ENCODE results near the gene KTN1.

Gene KTN1

DNA sequence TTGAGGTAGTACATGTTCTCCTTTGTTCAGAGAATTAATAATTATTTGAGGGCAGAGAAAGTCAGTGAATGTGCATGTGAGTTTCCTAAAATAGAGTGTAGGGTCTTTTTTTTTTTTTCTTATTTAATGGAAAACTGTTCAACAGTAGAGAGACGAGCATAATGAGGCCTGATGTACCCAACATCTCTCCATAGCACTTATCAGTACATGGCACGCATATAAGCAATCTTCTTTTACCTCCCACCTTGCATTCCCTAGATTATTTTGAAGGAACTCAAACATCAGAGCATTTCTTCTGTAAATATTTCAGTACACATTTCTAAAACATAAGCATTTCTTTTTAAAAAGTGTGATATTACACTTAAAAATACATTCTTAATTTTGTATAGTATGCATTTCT is 87.8 kb downstream of the KTN1 start:
- no peak for DNase-seq (ENCODE audit: low read depth in 2 of 2)

GRCh38 chr14:55671641-55672040 is 91.6 kb downstream of the KTN1 start:
- no peak for DNase-seq (ENCODE audit: low read depth in 2 of 2)

- no peak for DNase-seq (ENCODE audit: low read depth in 2 of 2)
Measured at GRCh38 chr14:55673048-55673447, 93.0 kb downstream of the KTN1 start.

GRCh38 chr14:55681096-55681495 is 101.1 kb downstream of the KTN1 start:
- DNase-seq (ENCODE audit: low read depth in 2 of 2), result no peak

GRCh38 chr14:55684956-55685584 is 105.1 kb downstream of the KTN1 start:
- DNase-seq (ENCODE audit: low read depth in 2 of 2), result no peak

GRCh38 chr14:55686713-55687112 is 106.7 kb downstream of the KTN1 start:
- no peak for DNase-seq (ENCODE audit: low read depth in 2 of 2)

DNA sequence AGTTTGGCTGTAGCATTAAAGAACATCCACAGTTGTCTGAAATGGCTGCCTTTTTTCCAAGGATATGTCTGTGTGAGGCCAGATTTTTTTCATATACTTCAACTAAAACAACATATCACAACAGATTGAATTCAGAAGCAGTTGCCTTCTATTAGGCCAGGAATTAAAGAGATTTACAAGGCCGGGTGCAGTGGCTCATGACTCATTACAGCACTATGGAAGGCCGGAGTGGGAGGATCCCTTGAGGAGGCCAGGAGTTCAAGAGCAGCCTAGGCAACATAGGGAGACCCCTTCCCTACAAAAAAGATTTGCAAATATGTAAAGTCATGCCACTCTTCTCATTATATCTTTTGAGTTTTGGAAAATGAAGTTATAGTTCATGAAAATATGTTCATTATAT is 108.6 kb downstream of the KTN1 start:
- DNase-seq (ENCODE audit: low read depth in 2 of 2), result no peak

DNA sequence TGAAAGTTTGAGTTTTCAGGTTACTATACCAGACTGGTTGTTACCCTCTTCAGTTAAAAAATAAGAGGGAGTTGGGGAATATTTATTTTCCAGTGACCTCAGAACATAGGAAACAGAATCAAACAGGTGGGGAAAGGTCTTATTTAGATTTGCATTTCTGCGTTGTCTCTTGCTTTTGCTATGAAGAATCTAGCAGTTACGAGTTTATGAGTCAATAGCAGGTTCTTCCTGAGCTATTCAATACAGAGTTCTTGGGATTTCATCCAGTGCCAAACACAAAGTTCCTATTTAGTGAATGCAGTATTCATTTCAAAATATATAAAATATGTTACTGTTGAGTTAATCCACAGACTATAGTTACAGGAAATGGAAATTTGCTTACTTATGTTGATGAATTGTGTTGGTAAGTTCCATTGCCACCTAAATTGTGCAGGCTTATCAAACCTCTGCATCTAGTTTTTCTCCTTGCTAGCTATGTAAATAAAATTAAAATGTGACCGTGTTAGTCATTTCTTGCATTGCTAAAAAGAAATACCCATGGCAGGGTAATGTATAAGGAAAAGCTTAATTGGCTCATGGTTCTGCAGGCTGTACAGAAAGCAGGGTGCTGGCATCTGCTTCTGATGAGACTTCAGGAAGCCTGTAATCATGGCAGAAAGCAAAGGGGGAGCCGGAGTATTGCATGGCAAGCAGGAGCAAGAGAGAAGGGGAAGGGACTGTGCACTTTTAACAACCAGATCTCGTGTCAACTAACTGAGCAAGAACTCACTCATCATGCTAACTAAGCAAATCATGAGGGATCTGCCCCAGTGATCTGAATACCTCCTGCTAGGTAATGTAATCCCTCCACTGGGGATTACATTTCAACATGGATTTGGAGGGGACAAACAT is 110.2 kb downstream of the KTN1 start:
- no peak for DNase-seq (ENCODE audit: low read depth in 2 of 2)

DNA sequence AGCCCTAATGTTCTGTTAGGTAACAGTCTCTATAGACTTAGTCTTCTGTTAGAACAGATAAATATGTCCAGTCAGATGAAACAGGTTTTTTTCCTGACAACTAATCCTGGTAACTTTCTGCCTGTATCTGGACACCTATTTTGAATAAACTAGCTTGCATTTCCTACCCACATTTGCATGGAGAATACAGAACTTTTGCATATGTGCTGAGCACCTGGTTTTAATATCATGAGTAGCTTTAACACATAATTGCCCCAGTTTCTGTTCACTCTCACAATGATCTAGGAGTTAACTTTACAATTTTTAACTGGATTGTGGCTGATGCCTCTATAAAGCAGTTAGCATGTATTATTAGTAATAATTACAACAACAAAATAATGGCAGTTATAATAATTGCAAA is 111.7 kb downstream of the KTN1 start:
- DNase-seq (ENCODE audit: low read depth in 2 of 2), result no peak

GRCh38 chr14:55693904-55694303 is 113.9 kb downstream of the KTN1 start:
- DNase-seq (ENCODE audit: low read depth in 2 of 2), result no peak

GRCh38 chr14:55697414-55697861 is 117.4 kb downstream of the KTN1 start:
- DNase-seq (ENCODE audit: low read depth in 2 of 2), result no peak

DNA sequence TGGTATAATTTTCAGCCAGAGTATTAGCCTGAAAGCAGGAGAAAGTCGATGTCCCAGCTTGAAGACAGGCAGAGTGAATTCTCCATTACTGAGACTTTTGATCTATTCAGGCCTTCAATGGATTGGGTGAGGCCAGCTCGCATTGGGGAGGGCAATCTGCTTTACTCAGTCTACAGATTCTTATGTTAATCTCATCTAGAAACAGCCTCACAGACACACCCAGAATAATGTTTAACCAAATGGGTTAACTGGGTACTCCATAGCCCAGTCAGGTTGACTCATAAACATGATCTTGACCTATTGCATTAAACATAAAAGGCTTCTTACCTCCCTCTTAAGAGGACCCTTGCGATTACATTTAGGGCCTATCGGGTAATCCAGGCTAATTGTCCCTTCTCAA is 118.0 kb downstream of the KTN1 start:
- DNase-seq (ENCODE audit: low read depth in 2 of 2), result no peak

DNA sequence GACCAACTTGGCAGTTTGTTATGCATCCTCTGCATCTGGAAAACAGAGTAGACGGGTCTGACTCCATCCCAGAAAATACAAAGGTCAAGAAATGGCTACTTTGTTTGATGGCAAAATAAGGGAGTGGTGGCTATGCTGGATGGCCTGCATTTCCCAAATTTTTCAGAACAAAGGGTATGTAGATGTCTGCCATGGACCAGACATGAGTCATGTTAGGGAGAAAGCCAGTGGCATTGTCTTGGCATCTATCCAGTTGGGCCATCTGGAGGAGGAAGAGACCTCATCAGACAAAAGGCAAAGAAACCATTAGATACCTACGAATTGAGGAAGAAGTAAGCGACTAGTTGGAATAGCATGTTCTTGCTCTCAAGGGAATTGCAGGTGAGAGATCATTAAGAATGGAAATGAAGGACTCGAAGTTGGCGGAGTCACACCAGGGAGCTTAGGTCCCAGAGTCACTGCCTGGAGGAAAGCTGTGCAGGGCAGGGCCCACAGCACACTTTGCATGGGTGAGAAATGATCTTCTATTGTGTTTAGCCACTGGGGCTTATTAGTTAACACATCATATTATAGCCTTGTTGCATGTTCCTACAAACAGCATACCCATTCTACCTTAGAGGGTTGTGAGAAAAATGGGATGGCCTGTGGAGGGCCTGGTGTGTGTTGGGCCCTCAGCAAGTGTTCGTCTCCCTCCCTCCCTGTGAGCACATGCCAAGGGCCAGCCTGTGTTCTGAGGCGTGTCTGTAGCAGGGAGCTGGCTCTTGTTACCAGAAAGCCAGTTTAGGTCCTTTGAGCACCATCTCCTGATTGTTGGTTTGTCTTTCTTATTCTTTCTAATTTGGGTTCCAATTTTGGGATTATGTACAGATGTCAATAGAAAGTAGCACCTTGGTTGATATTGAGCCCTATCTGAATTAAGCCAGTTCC is 119.4 kb downstream of the KTN1 start:
- DNase-seq (ENCODE audit: low read depth in 2 of 2), result no peak

DNA sequence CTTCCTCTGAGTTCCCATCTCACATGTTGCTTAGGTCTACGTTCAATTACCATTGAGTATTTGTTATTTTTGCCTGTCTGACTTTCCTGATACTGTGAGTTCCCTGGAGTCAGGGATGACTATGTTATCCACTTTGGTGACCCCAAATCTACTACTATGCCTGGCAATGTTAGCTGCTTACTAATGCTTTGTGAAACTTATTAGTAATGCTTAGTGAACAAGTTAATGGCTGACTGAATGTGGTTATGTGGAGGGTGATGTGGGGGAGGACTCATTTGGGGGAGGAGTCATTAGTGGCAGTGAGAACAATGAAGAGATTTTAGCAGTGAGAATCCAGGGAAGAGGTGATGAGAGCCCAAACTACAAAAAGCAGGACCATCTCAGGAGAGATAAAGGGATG is 121.6 kb downstream of the KTN1 start:
- DNase-seq (ENCODE audit: low read depth in 2 of 2), result no peak

DNA sequence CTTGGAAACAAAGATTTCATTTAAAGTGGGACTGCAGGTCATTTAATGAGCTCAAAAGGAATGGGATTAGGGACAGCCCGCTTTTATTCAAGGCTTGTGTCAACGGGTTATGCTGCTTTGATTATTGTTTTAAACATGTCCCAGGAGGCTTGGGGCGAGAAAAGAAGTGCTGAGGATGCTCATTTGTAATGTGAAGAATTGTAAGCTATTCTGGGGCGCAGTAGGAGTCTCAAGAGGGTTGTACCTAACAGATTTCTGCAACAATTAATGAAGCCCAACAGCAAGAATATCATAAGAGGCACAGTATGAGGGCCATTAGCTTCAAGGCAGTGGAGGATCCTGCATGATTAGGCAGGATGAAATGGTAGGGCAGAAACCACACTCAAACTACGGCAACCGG is 122.5 kb downstream of the KTN1 start:
- DNase-seq (ENCODE audit: low read depth in 2 of 2), result no peak

GRCh38 chr14:55704654-55705053 is 124.6 kb downstream of the KTN1 start:
- DNase-seq (ENCODE audit: low read depth in 2 of 2), result no peak

GRCh38 chr14:55705651-55706364 is 125.8 kb downstream of the KTN1 start:
- DNase-seq (ENCODE audit: low read depth in 2 of 2), result no peak

DNA sequence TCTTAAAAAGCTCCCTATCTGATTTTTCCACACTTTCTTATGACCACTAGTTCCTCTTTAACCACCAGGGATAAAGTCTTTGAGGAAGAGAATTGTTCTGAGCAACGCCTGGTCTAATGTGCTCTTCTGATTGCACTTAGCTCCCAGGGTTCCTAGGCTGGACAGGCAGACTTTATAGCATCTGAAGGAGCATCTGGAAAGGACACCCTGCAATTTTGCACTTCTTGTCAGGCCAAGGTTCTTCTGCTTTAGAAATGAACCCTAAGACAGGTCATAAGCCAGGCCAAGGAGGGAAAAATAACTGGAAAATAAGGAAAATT is 126.3 kb downstream of the KTN1 start:
- DNase-seq (ENCODE audit: low read depth in 2 of 2), result no peak

- DNase-seq (ENCODE audit: low read depth in 2 of 2), result no peak
Measured at GRCh38 chr14:55706893-55707292, 126.9 kb downstream of the KTN1 start.

GRCh38 chr14:55707365-55707804 is 127.4 kb downstream of the KTN1 start:
- no peak for DNase-seq (ENCODE audit: low read depth in 2 of 2)

- DNase-seq (ENCODE audit: low read depth in 2 of 2), result no peak
Measured at GRCh38 chr14:55710506-55711041, 130.6 kb downstream of the KTN1 start.
